HK-2 (cell line): Measurements from ENCODE around the gene SLC25A5.
"Not testable (repeated sequence)": the region's sequence is repeated elsewhere in the genome, so short reads cannot be mapped to it uniquely, and the experiment has no call there.

Experiments used
- DNase-seq: peaks from one replicate; pipeline ENCODE4 v3.0.0-alpha.2; 2018; ENCODE audit not compliant: unreplicated experiment

The SLC25A5 gene

GRCh38 chrX:119477812-119478232 lies 9.6 kb downstream of the SLC25A5 start:
- no peak for DNase-seq

- no peak for DNase-seq
These were observed 10.3 kb downstream of the SLC25A5 start for GRCh38 chrX:119478504-119478903.

GRCh38 chrX:119479845-119480244 lies 11.6 kb downstream of the SLC25A5 start:
- no peak for DNase-seq

GRCh38 chrX:119481323-119481801 lies 13.1 kb downstream of the SLC25A5 start:
- DNase-seq = no peak

- no peak for DNase-seq
These were observed 13.8 kb downstream of the SLC25A5 start for GRCh38 chrX:119482041-119482440.

GRCh38 chrX:119482481-119483480 lies 14.5 kb downstream of the SLC25A5 start:
- no peak for DNase-seq

- no peak for DNase-seq
These were observed 18.5 kb downstream of the SLC25A5 start for GRCh38 chrX:119486745-119487144.

GRCh38 chrX:119487766-119488165 lies 19.5 kb downstream of the SLC25A5 start:
- not testable (repeated sequence) for DNase-seq

- DNase-seq = peak; percentile 29
These were observed 20.5 kb downstream of the SLC25A5 start for GRCh38 chrX:119488749-119489148.

GRCh38 chrX:119489212-119490074 lies 21.2 kb downstream of the SLC25A5 start:
- no peak for DNase-seq

GRCh38 chrX:119492463-119492862 lies 24.2 kb downstream of the SLC25A5 start:
- no peak for DNase-seq

- DNase-seq = not testable (repeated sequence)
These were observed 25.7 kb downstream of the SLC25A5 start for GRCh38 chrX:119493851-119494495.

- DNase-seq = no peak
These were observed 27.8 kb downstream of the SLC25A5 start for GRCh38 chrX:119495734-119496726.

GRCh38 chrX:119497185-119497584 lies 28.9 kb downstream of the SLC25A5 start:
- no peak for DNase-seq

GRCh38 chrX:119500061-119500800 lies 32.0 kb downstream of the SLC25A5 start:
- no peak for DNase-seq

- no peak for DNase-seq
These were observed 33.4 kb downstream of the SLC25A5 start for GRCh38 chrX:119501511-119502148.

GRCh38 chrX:119502727-119503483 lies 34.7 kb downstream of the SLC25A5 start:
- no peak for DNase-seq

- peak; percentile 40 for DNase-seq
These were observed 35.2 kb downstream of the SLC25A5 start for GRCh38 chrX:119503484-119503861.

GRCh38 chrX:119505145-119505544 lies 36.9 kb downstream of the SLC25A5 start:
- DNase-seq = not testable (repeated sequence)
